Muscle layer of colon (tissue), 2 donors: ENCODE data around the gene SLC22A7.

Source experiments
- H3K27ac ChIP-seq: one replicate; pipeline ENCODE4 v1.7.0; 2013; ENCODE audit warnings: low read depth, mild to moderate bottlenecking, low read length, moderate library complexity
- H3K27me3 ChIP-seq, 2 donors: one replicate each; pipeline ENCODE4 v1.7.0; 2013; ENCODE audit warnings: low read length in 2 of 2, mild to moderate bottlenecking in 2 of 2; ENCODE audit not compliant: insufficient read depth in 2 of 2, control insufficient read depth in 1 of 2
- H3K36me3 ChIP-seq: one replicate; pipeline ENCODE4 v1.7.0; 2013; ENCODE audit warnings: mild to moderate bottlenecking, low read length; ENCODE audit not compliant: insufficient read depth
- H3K4me1 ChIP-seq: one replicate; pipeline ENCODE4 v1.7.0; 2013; ENCODE audit warnings: mild to moderate bottlenecking, low read length; ENCODE audit not compliant: insufficient read depth
- H3K4me3 ChIP-seq, 2 donors: one replicate each; pipeline ENCODE4 v1.7.0; 2013; ENCODE audit warnings: low read length in 2 of 2, low read depth in 1 of 2, mild to moderate bottlenecking in 1 of 2, moderate library complexity in 1 of 2
- H3K9ac ChIP-seq: one replicate; pipeline ENCODE4 v1.7.0; 2013; ENCODE audit warnings: low read length
- H3K9me3 ChIP-seq: one replicate; pipeline ENCODE4 v1.7.0; 2013; ENCODE audit warnings: mild to moderate bottlenecking, low read length
- donor health status: abdominal sarcoma.
- donor health status: Adenocarcinoma of cecum.

Gene SLC22A7

DNA sequence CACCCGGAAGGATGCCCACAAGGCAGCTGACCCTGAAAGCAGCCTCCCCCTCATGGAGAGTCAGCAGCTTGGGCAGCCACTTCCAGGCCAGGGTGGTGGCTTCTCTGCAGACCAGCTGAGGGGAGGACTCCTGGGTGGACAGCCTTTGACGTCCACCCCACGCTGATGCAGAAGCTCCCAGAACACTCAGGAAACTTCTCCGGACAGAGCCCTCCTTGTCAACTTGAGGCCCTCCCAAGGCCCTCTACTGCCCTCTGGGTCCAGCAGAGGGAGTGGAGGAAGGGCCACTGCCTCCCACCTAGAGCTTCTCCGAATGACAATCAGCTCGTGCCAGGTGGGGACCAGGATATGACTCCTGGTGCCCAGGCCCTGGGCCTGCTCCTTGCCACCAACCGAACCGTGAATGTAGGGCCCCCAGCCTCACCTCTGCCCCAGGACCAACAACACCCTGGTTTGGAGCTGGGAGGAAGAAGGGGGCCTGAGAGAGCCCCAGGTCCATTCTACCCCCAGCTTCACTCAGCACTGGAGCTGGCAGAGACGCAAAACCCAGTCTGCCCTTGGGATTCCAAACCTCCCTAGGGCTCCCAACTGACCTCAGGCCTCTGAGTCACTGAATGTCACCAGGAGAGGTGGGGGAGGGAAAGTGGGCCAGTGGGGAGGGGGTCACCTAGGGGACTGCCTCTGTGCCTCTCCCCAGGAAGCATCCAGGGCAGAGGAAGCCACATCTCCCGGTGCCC lies 10.9 kb upstream of the SLC22A7 start:
- Histone ChIP-seq H3K4me3 (no peak overlapping the region), H3K36me3 (no peaks in the 10 kb centered on the region), H3K27me3 (peaks cover 0 to 17% of the 10 kb centered on the region in 2 donors), H3K27ac (no peak overlapping the region), H3K9me3 (no peaks in the 10 kb centered on the region), H3K4me1 (no peaks in the 10 kb centered on the region), H3K9ac (no peak overlapping the region)

DNA sequence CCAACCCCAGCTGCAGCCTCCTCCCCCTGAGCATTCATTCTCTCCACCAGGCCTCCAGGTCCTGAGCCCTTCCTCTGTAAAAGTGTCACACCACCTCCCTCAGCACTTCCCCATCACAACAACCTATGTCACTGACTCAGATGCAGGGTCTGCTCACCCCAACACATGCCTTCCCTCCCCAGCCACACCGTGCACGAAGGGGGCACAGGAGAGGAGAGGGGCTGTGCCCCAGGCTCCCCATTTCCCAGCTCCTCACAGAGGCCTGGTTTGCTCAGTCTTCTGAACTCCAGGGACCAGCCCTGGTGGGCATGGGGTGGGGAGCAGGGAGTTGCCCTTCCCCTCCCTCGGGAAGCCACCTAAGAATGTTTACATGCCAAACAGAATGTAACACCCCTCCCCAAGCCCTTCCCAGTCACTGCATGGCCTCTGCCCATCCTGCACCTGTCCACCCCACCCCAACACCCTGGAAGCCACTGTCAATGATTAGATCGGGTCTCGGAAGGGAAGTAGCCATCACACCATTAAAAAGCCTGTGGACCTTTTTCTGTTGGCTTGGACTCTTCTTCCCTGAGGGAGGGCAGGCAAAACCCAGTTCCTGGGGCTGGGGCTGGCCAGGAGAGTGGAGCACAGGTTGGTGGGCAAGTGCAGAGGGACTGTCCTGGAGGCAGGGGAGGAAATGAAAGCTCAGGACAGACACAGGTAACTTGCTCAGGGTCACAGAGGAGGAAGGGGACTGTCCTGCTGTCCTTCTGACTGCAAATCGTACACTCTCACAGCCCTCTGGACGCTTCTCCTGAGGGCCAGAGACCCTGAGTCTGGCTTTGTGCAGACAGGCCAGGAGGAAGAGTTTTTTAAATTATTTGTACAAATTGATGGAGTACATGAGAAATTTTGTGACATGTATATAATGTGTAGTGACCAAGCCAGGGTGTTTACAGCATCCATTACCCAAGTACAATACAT lies 10.1 kb upstream of the SLC22A7 start:
- Histone ChIP-seq H3K36me3 (no peaks in the 10 kb centered on the region), H3K9me3 (no peaks in the 10 kb centered on the region), H3K4me3 (no peak overlapping the region), H3K4me1 (no peaks in the 10 kb centered on the region), H3K27me3 (peaks cover 0 to 15% of the 10 kb centered on the region in 2 donors), H3K9ac (no peak overlapping the region), H3K27ac (no peak overlapping the region)

DNA sequence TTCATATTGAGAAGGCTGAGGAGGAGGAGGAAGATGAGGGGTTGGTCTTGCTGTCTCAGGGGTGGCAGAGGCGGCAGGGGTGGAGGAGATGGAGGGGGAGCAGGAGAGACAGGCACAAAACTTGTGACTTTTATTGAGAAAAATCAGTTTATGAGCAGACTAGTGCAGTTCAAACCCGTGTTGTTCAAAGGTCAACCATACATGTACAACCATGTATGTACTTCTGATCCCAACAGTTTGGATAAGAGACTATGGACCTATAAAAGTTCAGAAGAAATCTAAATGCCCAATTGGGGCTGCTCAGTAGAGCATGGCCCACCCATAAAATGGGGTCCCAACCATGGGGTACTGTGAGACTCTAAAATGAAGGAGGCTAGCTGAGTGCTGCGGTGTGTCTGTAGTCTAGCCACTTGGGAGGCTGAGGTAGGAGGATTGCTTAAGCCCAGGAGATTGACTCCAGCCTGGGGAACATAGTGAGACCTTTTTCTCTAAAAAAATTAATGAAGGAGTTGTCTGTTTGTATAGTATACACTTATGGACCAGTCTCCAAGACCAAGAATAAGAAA lies 7.6 kb upstream of the SLC22A7 start:
- Histone ChIP-seq H3K27ac (no peak overlapping the region), H3K4me1 (no peaks in the 10 kb centered on the region), H3K4me3 (no peak overlapping the region), H3K9ac (no peak overlapping the region), H3K27me3 (no peaks in the 10 kb centered on the region), H3K36me3 (no peaks in the 10 kb centered on the region), H3K9me3 (no peaks in the 10 kb centered on the region)

DNA sequence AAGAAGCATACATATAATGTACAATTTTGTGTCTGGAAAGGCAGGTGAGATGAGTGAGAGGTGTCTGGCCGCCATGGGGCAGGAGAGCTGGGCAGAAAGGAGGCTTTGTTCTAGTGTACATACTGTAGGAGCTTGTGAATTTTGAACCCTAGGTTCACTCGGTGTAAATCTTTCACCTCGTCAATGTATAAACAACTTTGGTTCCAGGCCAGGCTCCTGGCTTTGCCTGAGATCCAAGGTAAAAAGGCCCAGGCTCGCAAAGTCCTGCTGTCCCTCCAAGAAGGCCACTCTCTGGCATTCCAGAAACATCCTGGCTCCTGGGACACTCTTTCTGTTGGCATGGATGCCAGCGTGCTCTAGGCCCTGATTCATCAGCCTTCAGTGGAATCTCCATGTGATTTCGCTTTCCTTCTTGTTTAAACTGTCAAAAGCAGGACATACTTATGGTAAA lies 7.1 kb upstream of the SLC22A7 start:
- H3K4me1 ChIP-seq: no peaks in the 10 kb centered on the region
- no peak overlapping the region for H3K4me3 ChIP-seq
- H3K36me3 ChIP-seq: no peaks in the 10 kb centered on the region
- no peak overlapping the region for H3K9ac ChIP-seq
- H3K9me3 ChIP-seq: no peaks in the 10 kb centered on the region
- no peak overlapping the region for H3K27ac ChIP-seq
- H3K27me3 ChIP-seq: no peaks in the 10 kb centered on the region

DNA sequence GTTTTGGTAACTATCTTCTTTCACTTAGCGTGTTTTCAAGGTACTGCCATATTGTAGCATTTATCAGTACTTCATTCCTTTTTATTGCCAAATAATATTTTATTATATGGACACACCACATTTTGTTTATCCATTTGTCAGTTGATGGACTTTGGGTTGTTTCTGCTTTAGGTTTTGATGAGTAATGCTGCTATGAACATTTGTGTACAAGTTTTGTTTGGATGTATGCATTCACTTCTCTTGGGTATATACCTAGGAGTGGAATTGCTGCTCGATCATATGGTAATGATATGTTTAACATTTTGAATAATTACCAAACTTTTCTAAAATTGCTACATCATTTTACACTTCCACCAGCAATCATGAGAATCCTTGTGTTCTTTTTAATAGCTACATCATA lies 6.4 kb upstream of the SLC22A7 start:
- Histone ChIP-seq H3K4me3 (no peak overlapping the region), H3K36me3 (no peaks in the 10 kb centered on the region), H3K4me1 (no peaks in the 10 kb centered on the region), H3K9me3 (no peaks in the 10 kb centered on the region), H3K9ac (no peak overlapping the region), H3K27ac (no peak overlapping the region), H3K27me3 (no peaks in the 10 kb centered on the region)

DNA sequence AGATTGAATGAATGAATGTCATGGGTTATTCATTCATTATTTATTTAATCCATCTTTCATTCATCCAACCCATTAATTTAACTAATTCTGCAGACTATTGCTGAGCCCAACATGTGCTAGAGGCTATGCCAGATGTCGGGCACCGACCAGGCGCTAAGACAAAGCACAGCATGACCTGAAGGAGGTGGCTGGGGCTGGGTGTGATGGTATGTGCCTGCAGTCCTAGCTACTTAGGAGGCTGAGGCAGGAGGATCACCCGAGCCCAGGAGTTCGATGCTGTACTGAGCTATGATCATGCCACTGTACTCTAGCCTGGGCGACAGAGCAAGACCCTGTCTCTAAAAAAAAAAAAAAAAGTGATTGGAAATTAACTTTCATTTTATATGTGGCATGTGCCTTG lies 5.7 kb upstream of the SLC22A7 start:
- no peaks in the 10 kb centered on the region for H3K27me3 ChIP-seq
- no peak overlapping the region for H3K4me3 ChIP-seq
- H3K9me3 ChIP-seq: no peaks in the 10 kb centered on the region
- no peak overlapping the region for H3K27ac ChIP-seq
- no peaks in the 10 kb centered on the region for H3K4me1 ChIP-seq
- no peak overlapping the region for H3K9ac ChIP-seq
- no peaks in the 10 kb centered on the region for H3K36me3 ChIP-seq

DNA sequence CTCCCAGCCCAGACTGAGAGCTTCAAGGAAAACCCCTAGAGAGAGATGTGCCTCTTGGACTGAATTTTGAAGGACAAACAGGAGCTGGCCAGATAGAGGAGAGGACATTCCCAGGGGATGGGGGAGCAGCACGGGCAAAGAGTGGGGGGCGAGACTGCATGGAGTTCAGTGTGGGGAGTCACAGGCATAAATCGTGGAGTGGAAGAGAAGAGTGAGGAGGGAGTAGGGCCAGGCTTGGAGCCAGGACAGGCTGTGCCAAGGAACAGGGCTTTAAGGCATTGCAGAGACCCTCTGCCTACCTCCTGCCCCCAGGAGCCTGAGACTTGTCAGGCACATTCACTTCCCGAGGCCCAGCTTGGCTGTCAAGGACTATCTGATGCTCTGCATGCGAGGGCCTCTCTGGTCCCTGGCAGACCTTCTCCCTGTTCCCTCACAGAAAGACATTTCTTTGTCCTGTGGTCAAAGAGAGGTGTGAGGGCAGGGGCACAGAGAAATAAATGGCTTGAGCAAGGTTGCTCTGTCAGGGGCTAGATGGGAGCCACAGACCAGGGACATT lies 5.2 kb upstream of the SLC22A7 start:
- H3K4me3 ChIP-seq: no peak overlapping the region
- no peak overlapping the region for H3K27ac ChIP-seq
- H3K36me3 ChIP-seq: no peaks in the 10 kb centered on the region
- H3K4me1 ChIP-seq: no peaks in the 10 kb centered on the region
- no peaks in the 10 kb centered on the region for H3K27me3 ChIP-seq
- H3K9me3 ChIP-seq: no peaks in the 10 kb centered on the region
- no peak overlapping the region for H3K9ac ChIP-seq

DNA sequence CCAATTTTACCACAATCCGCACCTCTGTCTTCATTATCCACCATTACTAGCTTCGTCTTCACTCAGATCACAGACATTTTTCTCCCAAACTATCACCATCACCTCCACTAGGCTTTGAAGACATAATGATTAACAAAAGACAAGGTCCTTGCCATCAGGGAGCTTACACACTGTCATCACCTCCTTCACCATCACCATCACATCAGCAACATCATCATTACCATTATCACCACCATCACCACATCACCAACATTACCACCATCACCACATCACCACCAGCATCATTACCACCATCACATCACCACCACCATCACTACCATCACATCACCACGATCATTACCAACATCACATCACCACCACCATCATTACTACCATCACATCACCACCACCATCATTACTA lies 4.4 kb upstream of the SLC22A7 start:
- no peaks in the 10 kb centered on the region for H3K36me3 ChIP-seq
- no peaks in the 10 kb centered on the region for H3K9me3 ChIP-seq
- H3K9ac ChIP-seq: no peak overlapping the region
- no peak overlapping the region for H3K4me3 ChIP-seq
- H3K27ac ChIP-seq: no peak overlapping the region
- no peaks in the 10 kb centered on the region for H3K4me1 ChIP-seq
- H3K27me3 ChIP-seq: peaks cover 0 to 8% of the 10 kb centered on the region in 2 donors

DNA sequence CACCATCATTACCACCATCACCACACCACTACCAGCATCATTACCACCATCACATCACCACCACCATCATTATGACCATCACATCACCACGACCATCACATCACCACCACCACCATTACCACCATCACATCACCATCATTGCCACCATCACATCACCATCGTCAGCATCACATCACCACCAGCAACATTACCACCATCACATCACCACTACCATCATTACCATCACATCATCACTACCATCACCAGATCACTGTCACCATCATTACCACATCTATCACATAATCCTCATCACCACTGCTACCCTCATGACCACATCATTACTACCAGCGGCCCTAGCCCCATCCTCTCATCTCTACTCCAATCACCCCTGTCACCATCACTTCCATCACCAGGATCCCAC lies 3.5 kb upstream of the SLC22A7 start:
- Histone ChIP-seq H3K9ac (no peak overlapping the region), H3K27me3 (peaks cover 0 to 8% of the 10 kb centered on the region in 2 donors), H3K9me3 (no peaks in the 10 kb centered on the region), H3K27ac (no peak overlapping the region), H3K36me3 (no peaks in the 10 kb centered on the region), H3K4me1 (no peaks in the 10 kb centered on the region), H3K4me3 (no peak overlapping the region)

DNA sequence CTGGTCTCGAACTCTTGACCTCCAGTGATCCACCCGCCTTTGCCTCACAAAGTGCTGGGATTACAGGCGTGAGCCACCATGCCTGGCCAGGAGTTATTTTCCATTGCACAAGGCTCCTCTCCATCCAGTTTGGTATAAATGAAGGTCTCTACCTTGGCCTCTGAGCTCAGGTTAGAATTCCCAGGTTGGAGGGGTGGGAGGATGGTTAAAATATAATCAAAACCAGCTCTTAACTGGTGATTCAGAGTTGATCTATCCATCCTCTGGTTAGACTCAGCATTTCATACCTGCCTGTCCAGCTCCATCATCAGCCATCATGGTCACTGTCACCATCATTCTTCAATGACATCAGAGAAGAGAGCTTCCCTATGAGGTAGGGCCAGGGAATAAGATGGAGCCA lies 2.6 kb upstream of the SLC22A7 start:
- Histone ChIP-seq H3K27ac (no peak overlapping the region), H3K9me3 (no peaks in the 10 kb centered on the region)

DNA sequence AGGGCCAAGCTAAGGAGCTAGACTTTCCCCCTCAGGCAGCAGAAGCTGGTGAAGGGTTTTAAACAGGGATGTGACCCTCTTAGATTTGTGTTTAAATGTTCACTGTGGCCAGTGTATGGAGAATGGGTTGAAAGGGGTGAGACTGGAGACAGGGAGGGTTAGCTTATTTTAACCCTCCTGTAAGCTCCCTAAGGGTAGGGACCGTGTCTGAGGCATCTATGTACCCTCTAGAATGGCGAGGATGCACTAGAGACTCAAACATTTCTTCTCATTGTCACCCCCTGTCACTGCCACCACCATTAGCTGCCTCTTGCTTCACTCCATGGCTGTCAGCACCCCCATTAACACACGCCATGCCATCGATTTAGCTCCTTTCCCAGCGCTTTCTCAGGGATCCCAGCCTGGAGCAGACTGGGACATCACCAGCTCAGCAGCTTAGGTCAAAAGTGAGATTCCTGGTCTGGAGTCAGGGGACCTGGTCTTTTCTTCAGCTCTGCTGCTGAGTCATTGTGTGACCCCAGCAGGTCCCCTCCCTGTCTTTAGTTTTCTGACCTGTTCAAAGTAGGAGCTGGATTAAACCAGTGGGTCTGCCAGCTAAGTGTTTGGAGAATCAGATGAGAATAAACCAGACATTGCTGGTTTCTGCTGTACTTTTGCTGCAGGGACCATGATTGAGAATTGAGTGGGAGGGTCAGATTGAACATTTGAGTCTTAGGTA lies 1.1 kb upstream of the SLC22A7 start:
- H3K27ac ChIP-seq: no peak overlapping the region

More for the DNA sequence above, 2.6 kb upstream of the SLC22A7 start:
- Histone ChIP-seq H3K9ac (no peak overlapping the region), H3K4me1 (no peaks in the 10 kb centered on the region), H3K36me3 (no peaks in the 10 kb centered on the region), H3K4me3 (no peak overlapping the region), H3K27me3 (peaks cover 0 to 8% of the 10 kb centered on the region in 2 donors)

More for the DNA sequence above, 1.1 kb upstream of the SLC22A7 start:
- Histone ChIP-seq H3K4me3 (no peak overlapping the region), H3K27me3 (peaks cover 0 to 13% of the 10 kb centered on the region in 2 donors), H3K4me1 (no peaks in the 10 kb centered on the region), H3K36me3 (no peaks in the 10 kb centered on the region), H3K9ac (no peak overlapping the region), H3K9me3 (no peaks in the 10 kb centered on the region)
